Myometrial cell (primary cell): ENCODE data around the gene TMEM72. TPM values are rescaled to one million over a fixed set of nuclear protein-coding genes. Genes with fewer than 3 reads are reported as not detected.

Experiments used
- total RNA-seq: library from RNA; depleted of rRNA; stranded (reverse); fragments of >200 nt; gene quantifications from 2 replicates; pipeline ENCODE4 v1.2.3, GENCODE V29; 2015

Gene TMEM72
- not detected in 2 replicates for total RNA-seq

GRCh38 chr10:44911081-44911540 lies at the start of gene TMEM72:
TMEM72 (plus strand) TSS chr10:44911337; CDS start chr10:44911513, 176 bp downstream.

GRCh38 chr10:44959247-44960087 lies 48.3 kb downstream of the TMEM72 start, which contains the start of gene RASSF4:
RASSF4 (plus strand) TSS chr10:44959802; CDS start chr10:44970203, 10,401 bp downstream.

GRCh38 chr10:44978570-44979280 lies 67.6 kb downstream of the TMEM72 start, which contains the start of gene DEPP1:
DEPP1 (minus strand) TSS chr10:44978809; CDS start chr10:44978030, 779 bp downstream.

Other genes with a start within 250 kb of the TMEM72 start
- gene RASSF4, start 48.5 kb downstream of the TMEM72 start, total RNA-seq = 6.6 and 7.8 TPM in 2 replicates
- 9.7 and 14.4 TPM in 2 replicates for gene DEPP1, start 67.5 kb downstream of the TMEM72 start, total RNA-seq
- gene ZNF22, start 89.6 kb downstream of the TMEM72 start, total RNA-seq = 13.5 and 14.0 TPM in 2 replicates